Measurements from ENCODE around the gene CA10.

- TF ChIP-seq POLR2A (IDR thresholded peaks at IDR 0.05) (no peak), CTCF (IDR thresholded peaks at IDR 0.05) (no peak)
Observed at GRCh38 chr17:52084176-52084575, 74.3 kb downstream of the CA10 start.
